ENCODE measurements around the gene ADAMTS2. TPM values are rescaled to one million over a fixed set of nuclear protein-coding genes. Genes with fewer than 3 reads are reported as not detected.

ADAMTS2 gene
- total and polyA plus RNA-seq, 2 donors from 2014 or later, result 2.0 to 13.6 TPM

DNA sequence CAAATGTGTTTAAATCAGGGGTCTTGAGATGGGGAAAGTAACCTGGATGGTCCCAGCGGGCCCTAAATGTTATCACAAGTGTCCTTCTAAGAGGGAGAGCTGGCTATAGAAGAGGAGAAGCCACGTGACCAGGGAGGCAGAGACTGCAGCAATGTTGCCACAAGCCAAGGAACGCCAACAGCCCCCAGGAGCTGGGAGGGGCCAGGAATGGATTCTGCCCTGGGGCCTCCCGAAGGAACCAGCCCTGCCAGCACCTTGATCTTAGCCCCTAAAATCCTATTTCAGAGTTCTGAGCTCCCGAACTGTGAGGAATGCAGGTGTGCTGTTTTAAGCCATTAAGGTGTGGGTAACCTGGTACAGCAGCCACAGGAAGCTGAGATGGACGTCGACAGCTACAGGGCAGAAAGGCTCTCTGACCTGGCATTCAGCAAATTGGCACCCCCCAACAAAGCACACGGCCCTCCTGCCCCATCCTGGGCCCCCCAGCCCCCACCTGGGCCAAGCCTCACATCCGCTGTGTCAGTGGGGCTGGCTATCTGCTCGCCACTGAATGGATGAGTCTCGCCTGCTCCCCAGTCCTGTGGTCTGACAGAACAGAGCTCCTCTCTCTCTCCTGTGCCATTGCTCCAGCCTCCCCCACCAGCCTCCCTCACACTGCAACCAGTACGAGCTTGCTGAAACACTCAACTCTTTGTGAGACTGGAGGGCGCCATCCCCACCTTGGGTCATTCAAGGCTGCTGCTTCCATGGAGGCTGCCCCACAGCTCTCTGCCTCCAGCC lies 78.8 kb downstream of the ADAMTS2 start:
- Histone ChIP-seq H3K4me3 (ENCODE audit: low read length in 3 of 3) (no peak overlapping the region), H3K9me3 (ENCODE audit: control insufficient read depth in 2 of 3, insufficient read depth in 1 of 3, low read length in 3 of 3) (no peaks in the 10 kb centered on the region), H3K9ac (ENCODE audit: low read length in 3 of 3) (no peak overlapping the region), H3K4me1 (ENCODE audit: control insufficient read depth in 2 of 3, insufficient read depth in 2 of 3, low read depth in 1 of 3, low read length in 3 of 3) (peaks cover 0 to 12% (median 0%) of the 10 kb centered on the region in 3 donors), H3K36me3 (ENCODE audit: control insufficient read depth in 2 of 3, insufficient read depth in 3 of 3, low read length in 3 of 3) (no peaks in the 10 kb centered on the region), H3K27me3 (ENCODE audit: control insufficient read depth, insufficient read depth, low read length) (no peaks in the 10 kb centered on the region), H3K27ac (ENCODE audit: low read depth in 2 of 2, low read length in 2 of 2) (peak overlapping the region in 1 of 2 donors; percentile 45)
- no peak for FAIRE-seq
- intact Hi-C loops (cut with DNase I), result no loop called here
- peak in 2 of 5 donors; percentile 8 to 52 for DNase-seq
- TF ChIP-seq, protein P1, sequence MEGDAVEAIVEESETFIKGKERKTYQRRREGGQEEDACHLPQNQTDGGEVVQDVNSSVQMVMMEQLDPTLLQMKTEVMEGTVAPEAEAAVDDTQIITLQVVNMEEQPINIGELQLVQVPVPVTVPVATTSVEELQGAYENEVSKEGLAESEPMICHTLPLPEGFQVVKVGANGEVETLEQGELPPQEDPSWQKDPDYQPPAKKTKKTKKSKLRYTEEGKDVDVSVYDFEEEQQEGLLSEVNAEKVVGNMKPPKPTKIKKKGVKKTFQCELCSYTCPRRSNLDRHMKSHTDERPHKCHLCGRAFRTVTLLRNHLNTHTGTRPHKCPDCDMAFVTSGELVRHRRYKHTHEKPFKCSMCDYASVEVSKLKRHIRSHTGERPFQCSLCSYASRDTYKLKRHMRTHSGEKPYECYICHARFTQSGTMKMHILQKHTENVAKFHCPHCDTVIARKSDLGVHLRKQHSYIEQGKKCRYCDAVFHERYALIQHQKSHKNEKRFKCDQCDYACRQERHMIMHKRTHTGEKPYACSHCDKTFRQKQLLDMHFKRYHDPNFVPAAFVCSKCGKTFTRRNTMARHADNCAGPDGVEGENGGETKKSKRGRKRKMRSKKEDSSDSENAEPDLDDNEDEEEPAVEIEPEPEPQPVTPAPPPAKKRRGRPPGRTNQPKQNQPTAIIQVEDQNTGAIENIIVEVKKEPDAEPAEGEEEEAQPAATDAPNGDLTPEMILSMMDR (IDR thresholded peaks at IDR 0.05; ENCODE audit: borderline replicate concordance, extremely low read depth, insufficient read depth), result no peak

DNA sequence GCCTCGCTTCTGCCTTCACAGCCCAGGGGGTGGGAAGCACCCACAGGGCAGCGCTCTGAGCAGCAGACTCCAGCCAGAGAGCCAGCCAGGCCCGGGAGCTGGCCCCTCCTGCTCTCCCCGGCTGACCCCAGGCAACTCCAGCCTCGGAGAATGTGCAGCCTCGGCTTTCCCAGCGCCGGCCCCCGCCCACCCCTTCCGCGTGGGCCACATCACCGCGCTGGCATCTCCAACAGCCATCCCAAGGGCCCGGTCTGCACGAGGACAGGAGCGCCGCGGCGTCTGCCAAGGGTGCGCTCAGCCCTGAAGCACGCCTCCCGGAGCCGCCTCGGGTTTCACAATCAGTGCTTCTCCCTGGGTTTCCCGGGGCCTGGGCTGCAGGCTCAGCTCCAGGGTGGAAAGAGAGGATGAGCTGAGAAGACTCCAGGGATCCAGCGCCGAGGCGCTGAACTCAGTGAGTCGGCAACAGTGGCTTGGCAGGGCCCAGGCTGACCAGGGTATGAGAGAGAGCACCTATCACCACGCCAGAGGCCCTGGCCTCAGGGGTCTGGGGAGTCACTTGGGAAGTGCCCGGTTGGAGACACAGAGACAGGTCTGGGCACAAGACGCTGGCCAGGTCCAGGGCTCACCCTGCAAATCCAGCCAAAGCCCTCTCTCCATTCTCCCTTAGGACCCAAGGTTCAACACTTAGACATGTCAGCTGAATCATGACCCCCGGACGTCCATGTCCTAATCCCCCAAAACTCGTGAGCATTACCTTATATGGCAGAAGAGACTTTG lies 79.6 kb downstream of the ADAMTS2 start:
- H3K4me1 ChIP-seq (ENCODE audit: control insufficient read depth in 2 of 3, insufficient read depth in 2 of 3, low read depth in 1 of 3, low read length in 3 of 3), result peaks cover 0 to 12% (median 0%) of the 10 kb centered on the region in 3 donors
- FAIRE-seq (no peak), DNase-seq (peak; percentile 90 to 98 (median 92))
- H3K9me3 ChIP-seq (ENCODE audit: control insufficient read depth in 2 of 3, insufficient read depth in 1 of 3, low read length in 3 of 3), result no peaks in the 10 kb centered on the region
- intact Hi-C loops (cut with DNase I), result no loop called here
- no peaks in the 10 kb centered on the region for H3K27me3 ChIP-seq (ENCODE audit: control insufficient read depth, insufficient read depth, low read length)
- H3K36me3 ChIP-seq (ENCODE audit: control insufficient read depth in 2 of 3, insufficient read depth in 3 of 3, low read length in 3 of 3), result no peaks in the 10 kb centered on the region
- no peak overlapping the region for H3K9ac ChIP-seq (ENCODE audit: low read length in 3 of 3)
- H3K4me3 ChIP-seq (ENCODE audit: low read length in 3 of 3), result no peak overlapping the region
- TF ChIP-seq, protein P1 (IDR thresholded peaks at IDR 0.05; ENCODE audit: borderline replicate concordance, extremely low read depth, insufficient read depth), result no peak
- peak overlapping the region in 1 of 2 donors; percentile 45 for H3K27ac ChIP-seq (ENCODE audit: low read depth in 2 of 2, low read length in 2 of 2)

DNA sequence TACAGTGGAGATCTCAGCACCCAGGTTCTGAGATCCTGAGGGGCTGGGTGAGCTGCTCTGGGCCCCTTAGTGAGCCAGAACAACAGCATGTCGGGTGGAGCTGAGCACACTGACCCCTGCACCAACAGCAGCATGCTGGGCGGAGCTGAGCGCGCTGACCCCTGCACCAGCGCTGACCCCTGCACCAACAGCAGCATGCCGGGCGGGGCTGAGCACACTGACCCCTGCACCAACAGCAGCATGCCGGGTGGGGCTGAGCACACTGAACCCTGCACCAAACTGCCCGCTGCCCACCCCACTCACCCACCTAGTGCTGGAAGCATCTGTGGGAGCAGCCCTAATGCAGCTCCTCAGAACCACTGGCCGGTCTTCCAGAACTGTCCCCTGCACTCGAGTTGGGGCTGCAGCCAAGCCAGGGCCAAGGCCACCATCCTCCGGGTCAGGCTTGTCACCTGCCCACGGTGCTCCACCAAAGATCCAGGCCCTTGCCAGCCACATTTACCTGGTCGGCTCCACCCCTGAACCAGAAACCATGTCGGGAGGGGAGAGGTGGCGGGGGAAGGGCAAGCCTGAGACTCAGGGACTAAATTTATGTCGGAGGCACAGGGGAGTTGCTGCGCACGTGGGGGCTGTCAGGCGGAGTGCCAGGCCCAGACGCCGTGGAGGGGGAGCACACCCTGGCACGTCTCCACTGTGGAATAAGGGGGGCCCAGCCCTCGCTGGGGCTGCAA lies 80.3 kb downstream of the ADAMTS2 start:
- no peaks in the 10 kb centered on the region for H3K27me3 ChIP-seq (ENCODE audit: control insufficient read depth, insufficient read depth, low read length)
- intact Hi-C loops (cut with DNase I), result no loop called here
- FAIRE-seq (no peak), DNase-seq (peak in 2 of 5 donors; percentile 76)
- H3K27ac ChIP-seq (ENCODE audit: low read depth in 2 of 2, low read length in 2 of 2), result peak overlapping the region in 1 of 2 donors; percentile 37
- peaks cover 0 to 9% (median 0%) of the 10 kb centered on the region in 3 donors for H3K4me1 ChIP-seq (ENCODE audit: control insufficient read depth in 2 of 3, insufficient read depth in 2 of 3, low read depth in 1 of 3, low read length in 3 of 3)
- no peak overlapping the region for H3K4me3 ChIP-seq (ENCODE audit: low read length in 3 of 3)
- TF ChIP-seq, protein P1 (IDR thresholded peaks at IDR 0.05; ENCODE audit: borderline replicate concordance, extremely low read depth, insufficient read depth), result no peak
- no peaks in the 10 kb centered on the region for H3K36me3 ChIP-seq (ENCODE audit: control insufficient read depth in 2 of 3, insufficient read depth in 3 of 3, low read length in 3 of 3)
- no peaks in the 10 kb centered on the region for H3K9me3 ChIP-seq (ENCODE audit: control insufficient read depth in 2 of 3, insufficient read depth in 1 of 3, low read length in 3 of 3)
- H3K9ac ChIP-seq (ENCODE audit: low read length in 3 of 3), result no peak overlapping the region

Data from kidney (tissue), 14 donors.